NCI-H446 (cell line): ENCODE data around the gene ACOXL.
A peak's percentile ranks its signal among the peaks of the same experiment; 100 is the strongest.

Experiments
- DNase-seq, 2 experiments: peaks; one replicate each; lab custom pipeline; 2025; lab: John Stamatoyannopoulos, UW

Gene ACOXL

DNA sequence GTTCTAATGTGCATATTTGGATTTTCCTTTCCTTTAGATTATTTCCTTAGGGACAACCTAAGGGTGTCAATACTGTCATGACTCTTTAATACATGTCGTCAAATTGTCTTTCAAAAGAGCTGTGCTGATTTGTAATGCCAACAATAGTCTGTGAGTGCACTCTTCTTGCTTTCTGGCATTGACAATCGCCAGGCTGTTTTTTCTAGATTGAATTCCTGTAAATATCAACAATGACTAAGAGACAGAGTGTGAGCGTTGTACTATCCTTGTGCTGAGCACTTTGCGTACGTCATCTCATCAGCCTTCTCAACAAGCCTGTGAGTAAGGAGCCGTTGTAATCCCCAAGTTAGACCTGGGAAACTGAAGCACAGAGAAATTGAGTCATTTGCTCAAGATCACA lies 96.0 kb downstream of the ACOXL start:
- no peak for DNase-seq

DNA sequence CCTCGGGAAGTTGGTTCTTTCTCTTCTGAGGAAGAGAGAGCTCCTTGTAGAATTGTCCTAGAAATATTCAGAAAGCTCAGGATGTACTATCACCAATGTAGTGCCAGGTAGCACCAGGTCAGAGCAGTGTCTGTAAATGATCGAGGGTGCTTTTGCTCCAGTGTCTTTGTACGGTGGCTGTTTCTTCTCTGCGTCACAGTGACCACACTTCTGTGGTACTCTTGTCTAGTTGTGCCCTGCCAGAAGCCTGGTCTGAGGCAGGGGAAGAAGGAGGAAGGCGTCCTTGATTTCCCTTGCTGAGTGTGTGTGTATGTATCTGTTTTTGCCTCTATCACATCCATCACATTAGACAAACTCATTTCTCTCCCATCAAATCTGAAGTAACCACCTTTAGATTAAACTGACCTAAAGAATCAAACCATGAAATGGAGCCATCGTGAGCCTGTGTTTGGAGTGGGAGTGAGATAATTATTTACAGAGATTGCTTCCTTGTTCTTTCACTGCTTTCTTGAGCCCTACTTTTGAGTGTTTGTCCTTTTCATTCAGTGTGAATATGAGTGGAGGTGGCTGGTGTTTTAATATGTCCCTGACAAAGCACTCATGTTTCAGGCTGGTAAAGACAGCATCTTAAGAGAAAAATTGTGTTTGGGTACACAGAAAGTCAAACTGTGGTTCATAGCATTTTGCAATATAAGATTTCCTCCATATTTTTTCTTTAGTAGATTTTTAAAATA lies 97.2 kb downstream of the ACOXL start:
- DNase-seq, result no peak

DNA sequence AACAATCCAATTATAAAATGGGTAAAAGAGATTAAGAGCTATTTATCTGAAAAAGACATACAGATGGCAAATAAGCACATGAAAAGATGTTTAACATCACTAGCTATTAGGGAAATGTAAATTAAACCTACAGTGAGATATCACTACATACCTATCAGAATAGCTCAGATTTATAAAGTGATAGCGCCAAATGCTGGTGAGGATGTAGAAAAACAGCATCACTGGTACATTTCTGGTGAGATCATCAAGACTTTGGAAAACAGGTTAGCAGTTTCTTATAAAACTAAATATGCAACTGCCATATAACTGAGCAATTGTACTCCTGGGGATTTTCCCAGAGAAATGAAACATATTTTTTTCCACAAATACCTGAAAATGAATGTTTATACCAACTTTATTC lies 100.4 kb downstream of the ACOXL start:
- no peak for DNase-seq

GRCh38 chr2:110834134-110834827 lies 101.9 kb downstream of the ACOXL start:
- DNase-seq, result no peak

GRCh38 chr2:110836671-110837070 lies 104.3 kb downstream of the ACOXL start:
- DNase-seq, result no peak

DNA sequence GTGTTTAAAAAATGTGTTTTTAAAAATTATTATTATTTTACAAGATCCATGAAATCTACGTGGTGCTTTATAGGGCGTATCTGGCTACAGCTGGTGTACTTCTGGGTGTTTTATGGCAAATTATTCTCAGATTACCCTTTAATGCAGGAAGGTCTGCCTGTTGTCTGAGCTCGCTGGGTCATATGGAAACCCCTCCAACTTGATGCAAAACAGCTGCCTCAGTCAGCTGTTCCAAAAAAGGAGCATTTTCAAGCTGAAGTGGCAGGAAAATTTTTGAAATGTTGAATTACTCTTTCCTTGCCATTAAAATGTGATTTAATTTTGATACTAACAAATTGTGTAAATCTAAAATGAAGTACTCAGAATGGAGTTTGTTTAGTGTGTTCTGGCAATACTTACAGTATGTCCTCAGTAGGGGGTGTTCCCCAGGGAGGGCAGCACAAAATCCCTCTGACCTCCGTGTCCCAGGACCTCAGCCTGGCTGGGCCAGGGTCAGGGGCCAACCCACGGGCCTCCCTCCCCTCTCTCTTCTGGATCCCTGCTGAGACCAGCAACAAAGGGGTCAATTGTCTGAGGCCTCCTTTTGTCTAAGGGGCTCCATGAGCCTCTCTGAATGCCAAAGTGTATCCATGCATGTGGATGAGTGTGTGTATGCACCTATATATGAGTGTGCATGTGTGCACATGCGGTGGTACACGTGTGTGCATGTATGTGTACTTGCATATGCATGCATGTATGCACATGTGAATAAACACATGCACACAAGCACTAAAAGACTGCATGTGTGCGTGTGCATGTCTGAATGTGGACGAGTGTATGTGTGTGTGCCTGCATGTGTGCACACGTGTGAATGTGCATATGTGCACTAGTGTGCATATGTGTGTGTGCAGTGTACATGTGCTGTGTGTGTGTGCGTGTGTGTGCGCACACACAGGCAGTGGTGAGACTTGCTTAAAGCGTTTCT lies 105.4 kb downstream of the ACOXL start:
- DNase-seq, result no peak

DNA sequence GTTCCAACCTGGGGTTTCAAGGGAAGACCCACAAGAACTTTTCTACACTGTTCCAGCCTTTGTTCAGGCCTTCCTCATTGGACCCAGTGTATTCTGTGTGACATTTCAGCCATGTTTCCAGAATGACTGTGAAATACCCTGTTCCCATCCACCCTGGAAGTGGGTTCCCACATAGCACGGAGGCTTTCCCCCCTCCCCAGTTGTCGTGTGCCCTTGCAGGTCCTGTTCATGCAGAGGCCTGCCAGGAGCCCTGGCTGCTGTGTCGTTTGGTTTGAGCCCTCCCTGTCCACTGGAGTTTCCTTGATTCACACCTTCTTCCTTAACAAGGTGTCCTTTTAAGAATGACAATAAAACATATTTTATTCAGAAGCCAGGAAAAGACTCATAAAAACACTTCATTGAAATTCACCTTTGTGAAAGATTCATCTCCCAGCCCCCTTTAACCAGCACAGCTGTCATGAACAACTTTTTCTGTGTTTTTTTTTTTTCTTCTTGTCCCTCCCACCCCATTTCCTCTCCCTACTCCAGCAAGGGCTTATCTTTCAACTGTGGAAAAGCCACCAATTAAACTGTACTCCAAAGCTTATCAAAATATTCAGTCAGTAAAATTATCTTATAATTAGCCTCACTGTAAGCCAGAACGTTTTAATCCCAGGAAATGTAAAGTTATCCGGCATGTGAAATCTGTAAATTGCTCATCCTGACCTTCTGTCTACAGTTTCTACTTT lies 106.4 kb downstream of the ACOXL start:
- no peak for DNase-seq

DNA sequence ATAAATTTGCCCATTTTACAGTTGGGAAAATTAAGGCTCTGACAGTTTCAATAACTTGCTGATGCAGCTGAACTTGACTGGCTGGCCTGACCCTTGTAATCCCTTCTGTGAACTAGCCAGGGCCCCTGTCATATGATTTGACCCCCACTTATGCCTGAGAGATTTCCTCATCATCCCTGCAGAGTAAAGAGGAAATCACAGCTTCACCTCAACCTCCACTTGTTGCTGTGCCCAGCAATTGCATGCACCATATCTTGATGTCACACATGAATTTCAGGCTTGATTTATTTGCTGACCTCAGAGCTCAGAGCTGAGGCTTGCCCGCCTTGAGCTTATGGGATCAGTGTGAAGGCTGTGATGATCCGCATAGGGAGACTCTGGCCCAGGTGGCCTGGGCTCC lies 108.1 kb downstream of the ACOXL start:
- DNase-seq, result no peak

GRCh38 chr2:110842048-110842447 lies 109.7 kb downstream of the ACOXL start:
- no peak for DNase-seq

GRCh38 chr2:110843496-110843895 lies 111.1 kb downstream of the ACOXL start:
- no peak for DNase-seq

DNA sequence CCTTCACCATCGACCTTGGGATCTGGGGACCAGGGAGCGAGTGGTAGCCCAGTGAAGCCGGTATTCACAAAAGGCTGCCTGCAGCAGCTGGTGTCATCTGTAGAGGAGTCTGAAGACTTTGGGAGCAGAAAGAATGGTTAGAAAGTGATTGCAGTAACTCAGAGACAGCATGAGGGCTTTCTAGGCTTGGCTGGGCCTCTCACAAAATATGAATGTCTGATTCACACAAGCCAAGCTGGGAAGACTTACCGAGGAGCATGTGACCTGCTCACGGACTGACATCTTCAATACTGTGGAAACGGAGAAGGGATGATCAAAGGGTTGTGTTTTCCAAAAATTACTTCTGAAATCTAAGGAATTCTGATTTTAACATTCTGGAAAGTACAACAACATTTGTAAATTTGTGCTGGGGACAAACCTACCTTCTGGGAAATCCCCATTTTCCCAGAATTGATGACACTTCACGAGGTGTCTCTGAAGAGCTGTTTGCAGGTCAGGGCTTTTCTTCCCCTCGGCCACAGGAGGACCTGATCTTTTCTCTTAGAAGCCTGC lies 111.7 kb downstream of the ACOXL start:
- DNase-seq, result no peak

DNA sequence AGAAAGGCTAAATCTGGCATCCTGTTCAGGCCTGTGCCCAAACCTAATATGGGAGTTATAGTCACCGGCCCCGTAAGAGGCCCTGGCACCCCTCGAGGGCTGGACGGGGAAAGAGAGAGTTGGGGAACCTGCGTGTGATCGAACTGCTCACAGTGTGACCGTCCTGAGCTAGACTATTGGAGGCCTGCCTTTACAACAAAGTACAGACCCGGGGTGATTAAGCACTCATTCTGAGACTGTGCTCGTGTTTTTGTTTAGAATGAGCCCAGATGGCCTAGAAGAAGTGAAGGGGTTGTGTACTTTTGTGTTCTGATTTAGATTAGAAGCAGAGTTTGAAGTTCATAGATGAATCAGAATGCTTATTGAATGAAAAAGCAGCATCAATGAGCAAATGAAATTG lies 115.3 kb downstream of the ACOXL start:
- DNase-seq, result no peak

- DNase-seq, result peak in 1 of 2 experiments; percentile 42
Measured at GRCh38 chr2:110848071-110848470, 115.7 kb downstream of the ACOXL start.

- no peak for DNase-seq
Measured at GRCh38 chr2:110848519-110849030, 116.2 kb downstream of the ACOXL start.

GRCh38 chr2:110851531-110851930 lies 119.2 kb downstream of the ACOXL start:
- DNase-seq, result no peak

- no peak for DNase-seq
Measured at GRCh38 chr2:110852051-110852450, 119.7 kb downstream of the ACOXL start.

DNA sequence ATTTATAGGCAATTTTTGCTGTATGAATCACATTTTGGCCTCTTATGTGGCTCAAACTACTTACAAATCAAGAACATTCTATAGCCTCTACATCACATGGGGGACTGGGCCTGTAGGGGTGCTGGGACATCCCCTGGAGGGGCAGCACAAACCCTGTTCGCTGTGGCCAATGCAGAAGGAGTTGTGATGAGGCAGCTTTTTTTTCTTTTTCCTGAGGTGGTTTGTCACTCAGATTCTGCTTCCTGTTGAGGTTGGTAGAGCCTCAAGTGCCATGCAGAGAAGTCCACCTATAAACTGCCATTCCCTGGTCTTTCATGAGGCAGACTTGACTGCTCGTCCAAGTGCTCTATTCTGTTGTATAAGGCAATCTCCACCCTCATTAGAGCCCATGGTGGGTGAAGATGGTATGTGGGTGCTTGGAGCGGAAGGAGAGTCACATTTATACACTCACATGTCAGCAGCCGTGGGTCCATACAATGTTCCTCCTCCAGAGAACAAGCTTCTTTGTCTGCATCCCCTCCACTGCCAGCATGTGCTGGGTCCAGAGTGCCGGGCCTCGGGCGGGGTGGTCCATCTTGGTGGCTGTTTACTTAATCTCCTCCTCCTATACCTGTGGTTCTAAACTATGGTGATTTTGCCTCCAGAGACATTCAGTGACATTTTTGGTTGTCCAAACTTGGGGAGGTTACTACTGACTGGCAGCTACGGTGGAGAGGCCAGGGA lies 120.3 kb downstream of the ACOXL start:
- no peak for DNase-seq

GRCh38 chr2:110853516-110853915 lies 121.1 kb downstream of the ACOXL start:
- DNase-seq, result peak in 1 of 2 experiments; percentile 50

DNA sequence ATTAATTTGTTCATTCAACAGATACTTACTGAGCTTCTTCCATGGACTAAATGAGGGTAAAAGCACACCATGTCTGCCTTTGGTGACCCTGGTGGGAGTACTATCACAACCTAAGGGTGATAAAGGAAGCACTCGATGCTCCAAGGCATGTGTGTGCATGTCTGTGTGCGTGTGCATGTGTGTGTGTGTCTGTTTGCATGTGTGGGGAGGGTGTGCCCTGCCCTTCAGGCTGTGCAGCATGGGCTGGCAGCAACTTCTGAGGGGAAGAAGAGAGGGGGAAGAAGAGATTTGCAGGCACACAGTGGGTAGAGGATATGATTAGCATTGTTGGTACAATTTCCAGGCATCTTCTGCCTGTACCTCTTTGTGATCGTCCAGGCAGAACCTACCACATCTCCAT lies 121.6 kb downstream of the ACOXL start:
- no peak for DNase-seq

- DNase-seq, result no peak
Measured at GRCh38 chr2:110854355-110855081, 122.1 kb downstream of the ACOXL start.
